ENCODE data around the gene GSG1. TPM values are rescaled to one million over a fixed set of nuclear protein-coding genes. Genes with fewer than 3 reads are reported as not detected.
"Not testable (repeated sequence)": the region's sequence is repeated elsewhere in the genome, so short reads cannot be mapped to it uniquely, and the experiment has no call there.

The GSG1 gene
- total RNA-seq, 2 experiments from 2014 or later, result not detected

GRCh38 chr12:13038491-13039161, 64.8 kb downstream of the GSG1 start:
- Mint-ChIP-seq H3K36me3 (ENCODE audit: low read depth) (no peaks in the 10 kb centered on the region), H3K9me3 (no peaks in the 10 kb centered on the region), H3K4me1 (no peaks in the 10 kb centered on the region), H3K4me3 (no peak overlapping the region), H3K27me3 (peaks cover 11% of the 10 kb centered on the region), H3K27ac (no peak overlapping the region)
- ChIA-PET CTCF (interaction anchor here (1.0 kb wide), 1 partner anchor 56 kb away, joined by 3 read pairs; no protein-coding TSS in a partner anchor), POLR2A (no interaction called here)
- no peak for DNase-seq

GRCh38 chr12:13036881-13037280, 66.6 kb downstream of the GSG1 start:
- H3K27ac Mint-ChIP-seq, result no peak overlapping the region
- ChIA-PET POLR2A (no interaction called here), CTCF (interaction anchor here (0.6 kb wide), 1 partner anchor 30 kb away, joined by 3 read pairs; no protein-coding TSS in a partner anchor)
- no peaks in the 10 kb centered on the region for H3K9me3 Mint-ChIP-seq
- peaks cover 7% of the 10 kb centered on the region for H3K27me3 Mint-ChIP-seq
- H3K4me3 Mint-ChIP-seq, result no peak overlapping the region
- DNase-seq, result no peak
- no peaks in the 10 kb centered on the region for H3K36me3 Mint-ChIP-seq (ENCODE audit: low read depth)
- H3K4me1 Mint-ChIP-seq, result no peaks in the 10 kb centered on the region

GRCh38 chr12:13035335-13035734, 68.1 kb downstream of the GSG1 start:
- H3K27me3 Mint-ChIP-seq; DNase-seq; H3K36me3 Mint-ChIP-seq (ENCODE audit: low read depth); H3K4me1 Mint-ChIP-seq; CTCF ChIA-PET; H3K27ac Mint-ChIP-seq; H3K9me3 Mint-ChIP-seq; H3K4me3 Mint-ChIP-seq; POLR2A ChIA-PET: not testable (repeated sequence)

Other genes with a start within 250 kb of the GSG1 start
- under 1 TPM; 0.03 to 0.05 TPM for gene GPRC5A, start 212.1 kb downstream of the GSG1 start, total RNA-seq
- 1 to 10 TPM in 1 of 2 experiments, under 1 TPM in 1; 0.73 to 1.6 TPM for gene GPRC5D, start 151.5 kb downstream of the GSG1 start, total RNA-seq
- gene HEBP1, start 103.4 kb downstream of the GSG1 start, total RNA-seq, result 10 to 100 TPM; 11.1 to 12.5 TPM
- 1 to 10 TPM; 4.5 to 5.2 TPM for gene FAM234B, start 59.3 kb downstream of the GSG1 start, total RNA-seq
- 100 to 1,000 TPM in 1 of 2 experiments, 10 to 100 TPM in 1; 90.4 to 101 TPM for gene EMP1, start 93.1 kb upstream of the GSG1 start, total RNA-seq

All from activated CD4-positive, alpha-beta memory T cell treated with anti-CD3 and anti-CD28 coated beads, Interleukin-2, amount 10 ng/mL, durations not matched to agents 7 days and 5 days (primary cell).